GM21737 (cell line): ENCODE measurements around the gene PRXL2C.
"Not testable (repeated sequence)": the region's sequence is repeated elsewhere in the genome, so short reads cannot be mapped to it uniquely, and the experiment has no call there.

Experiments used
- ATAC-seq: cut with Tn5 transposase; IDR thresholded peaks from one replicate; pipeline ENCODE4 v1.9.1; 2021; ENCODE audit warnings: mild to moderate bottlenecking, moderate library complexity; ENCODE audit not compliant: unreplicated experiment

Gene PRXL2C

GRCh38 chr9:96655198-96655851 lies at the start of gene PRXL2C:
Gene PRXL2C, minus strand, starts transcription at chr9:96655317. Its CDS starts 36 bp downstream, at chr9:96655281.
- peak; percentile 75 for ATAC-seq

- ATAC-seq, result not testable (repeated sequence)
These were observed 45.7 kb upstream of the PRXL2C start for GRCh38 chr9:96700721-96701375.

- no peak for ATAC-seq
These were observed 36.2 kb upstream of the PRXL2C start for GRCh38 chr9:96691326-96691725.

GRCh38 chr9:96688745-96689464 lies 33.8 kb upstream of the PRXL2C start:
- no peak for ATAC-seq

GRCh38 chr9:96688187-96688586 lies 33.1 kb upstream of the PRXL2C start:
- no peak for ATAC-seq

- ATAC-seq, result no peak
These were observed 31.7 kb upstream of the PRXL2C start for GRCh38 chr9:96686638-96687335.

- no peak for ATAC-seq
These were observed 25.8 kb upstream of the PRXL2C start for GRCh38 chr9:96680812-96681499.

- ATAC-seq, result no peak
These were observed 19.9 kb upstream of the PRXL2C start for GRCh38 chr9:96674906-96675538.

- not testable (repeated sequence) for ATAC-seq
These were observed 18.7 kb upstream of the PRXL2C start for GRCh38 chr9:96673786-96674185.

GRCh38 chr9:96668868-96669534 lies 13.9 kb upstream of the PRXL2C start:
- no peak for ATAC-seq

GRCh38 chr9:96667363-96667728 lies 12.2 kb upstream of the PRXL2C start:
- ATAC-seq, result no peak

GRCh38 chr9:96666653-96667362 lies 11.7 kb upstream of the PRXL2C start:
- ATAC-seq, result not testable (repeated sequence)

- ATAC-seq, result no peak
These were observed 10.7 kb upstream of the PRXL2C start for GRCh38 chr9:96665789-96666188.

GRCh38 chr9:96663506-96664120 lies 8.5 kb upstream of the PRXL2C start:
- no peak for ATAC-seq

GRCh38 chr9:96661711-96662110 lies 6.6 kb upstream of the PRXL2C start:
- ATAC-seq, result no peak

GRCh38 chr9:96660692-96661248 lies 5.7 kb upstream of the PRXL2C start:
- ATAC-seq, result no peak

- ATAC-seq, result peak; percentile 43
These were observed 493 bp downstream of the PRXL2C start for GRCh38 chr9:96654450-96655197.

- ATAC-seq, result no peak
These were observed 3.5 kb downstream of the PRXL2C start for GRCh38 chr9:96651626-96652025.
